ENCODE data around the gene SLC9A9. TPM values are rescaled to one million over a fixed set of nuclear protein-coding genes. Genes with fewer than 3 reads are reported as not detected.
A peak's percentile ranks its signal among the peaks of the same experiment; 100 is the strongest.

Gene SLC9A9
- total and polyA plus RNA-seq, 2 donors = 20.5 to 21.2 TPM

- H3K9me3 ChIP-seq (ENCODE audit: control insufficient read depth in 2 of 2, insufficient read depth in 1 of 2, low read length in 1 of 2) = no peaks in the 10 kb centered on the region
- 98% methylated on average over 18 of the region's 18 CpGs for WGBS
- no peak overlapping the region for H3K27ac ChIP-seq (ENCODE audit: low read depth in 1 of 2, low read length in 1 of 2)
- H3K4me1 ChIP-seq (ENCODE audit: control insufficient read depth in 2 of 2, insufficient read depth in 2 of 2, low read length in 2 of 2) = no peaks in the 10 kb centered on the region
- H3K4me3 ChIP-seq (ENCODE audit: low read length in 2 of 2) = no peak overlapping the region
- DNase-seq (ENCODE audit: low read depth in 6 of 9, low spot score in 9 of 9) = no peak
- no peaks in the 10 kb centered on the region for H3K27me3 ChIP-seq (ENCODE audit: control insufficient read depth in 2 of 2, insufficient read depth in 1 of 2, low read length in 1 of 2)
- H3K36me3 ChIP-seq (ENCODE audit: control insufficient read depth in 2 of 2, insufficient read depth in 2 of 2, low read length in 1 of 2) = no peaks in the 10 kb centered on the region
These were observed 251.2 kb downstream of the SLC9A9 start for GRCh38 chr3:143596957-143597642.

DNA sequence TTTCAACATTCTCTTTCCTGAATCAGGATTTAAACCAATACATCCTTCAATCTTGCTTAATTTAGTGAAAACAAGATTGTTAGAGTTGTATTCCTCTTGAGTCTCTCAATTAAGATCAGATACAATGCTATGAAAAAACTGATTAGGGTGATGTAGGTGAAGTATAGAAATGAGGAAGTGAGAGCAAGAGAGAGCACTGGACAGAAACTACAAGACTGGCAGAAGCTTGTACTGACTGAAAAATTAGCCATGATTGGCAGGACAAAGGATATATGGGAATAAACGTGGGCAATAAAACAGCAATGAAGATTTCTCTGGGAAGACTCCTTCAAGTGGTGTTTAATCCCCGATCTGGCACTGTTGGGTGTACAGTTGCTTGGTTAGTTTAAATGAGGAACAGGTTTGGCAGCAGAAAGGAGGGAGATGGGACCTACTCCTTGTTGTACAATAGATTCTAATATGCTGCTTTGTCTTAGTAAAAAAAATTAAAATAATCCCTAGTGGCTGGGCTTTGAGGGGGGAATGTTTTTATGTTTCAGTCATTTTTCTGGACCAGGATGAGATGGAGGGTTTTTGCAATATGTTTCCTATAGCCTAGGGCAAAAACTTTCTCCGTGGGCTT, 252.7 kb downstream of the SLC9A9 start:
- Histone ChIP-seq H3K27me3 (ENCODE audit: control insufficient read depth in 2 of 2, insufficient read depth in 1 of 2, low read length in 1 of 2) (no peaks in the 10 kb centered on the region), H3K4me1 (ENCODE audit: control insufficient read depth in 2 of 2, insufficient read depth in 2 of 2, low read length in 2 of 2) (no peaks in the 10 kb centered on the region), H3K9me3 (ENCODE audit: control insufficient read depth in 2 of 2, insufficient read depth in 1 of 2, low read length in 1 of 2) (no peaks in the 10 kb centered on the region), H3K36me3 (ENCODE audit: control insufficient read depth in 2 of 2, insufficient read depth in 2 of 2, low read length in 1 of 2) (no peaks in the 10 kb centered on the region), H3K27ac (ENCODE audit: low read depth in 1 of 2, low read length in 1 of 2) (no peak overlapping the region), H3K4me3 (ENCODE audit: low read length in 2 of 2) (no peak overlapping the region)
- DNase-seq (ENCODE audit: low read depth in 6 of 9, low spot score in 9 of 9) = no peak
- WGBS = 64% methylated on average over 3 of the region's 3 CpGs

DNA sequence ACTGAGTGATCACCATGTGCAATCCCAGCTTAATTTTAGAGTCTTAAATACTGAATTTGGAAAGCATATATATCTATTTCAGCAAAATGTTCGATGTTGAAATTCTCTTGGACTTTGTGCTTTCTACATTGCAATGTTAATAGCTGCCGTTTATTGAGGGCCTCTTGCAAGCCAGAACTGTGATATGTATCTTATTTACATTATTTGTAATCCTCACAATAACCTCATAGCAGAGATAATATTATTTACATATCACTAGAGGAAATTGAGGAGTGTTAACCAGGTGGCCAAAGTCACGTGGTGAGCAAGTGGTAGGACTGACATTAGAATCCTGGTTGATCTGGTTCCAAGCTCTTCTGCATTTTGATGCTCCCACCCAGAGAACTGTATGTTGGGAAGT, 254.1 kb downstream of the SLC9A9 start:
- no peaks in the 10 kb centered on the region for H3K9me3 ChIP-seq (ENCODE audit: control insufficient read depth in 2 of 2, insufficient read depth in 1 of 2, low read length in 1 of 2)
- WGBS = 98% methylated on average over 3 of the region's 3 CpGs

DNA sequence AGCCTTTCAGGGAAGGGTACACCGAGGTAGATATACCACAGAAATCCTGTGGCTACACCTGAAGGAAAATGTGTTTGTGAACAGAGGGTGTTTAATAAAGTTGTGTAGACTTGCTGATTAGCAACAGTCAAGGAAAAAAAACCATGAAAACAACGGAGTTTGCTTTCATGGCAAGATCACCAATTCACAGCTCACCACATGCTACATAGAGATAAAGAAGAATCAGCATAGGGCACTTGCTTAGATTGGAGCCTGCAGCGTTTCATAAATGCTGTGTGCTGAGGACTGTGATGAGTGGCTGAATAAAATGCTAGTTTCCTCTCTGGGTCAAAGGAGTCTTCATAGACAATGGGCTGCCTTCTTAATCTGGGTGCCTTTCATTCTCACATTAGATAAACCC, 257.6 kb downstream of the SLC9A9 start:
- Histone ChIP-seq H3K4me1 (ENCODE audit: control insufficient read depth in 2 of 2, insufficient read depth in 2 of 2, low read length in 2 of 2) (peaks cover 0 to 16% of the 10 kb centered on the region in 2 donors), H3K9me3 (ENCODE audit: control insufficient read depth in 2 of 2, insufficient read depth in 1 of 2, low read length in 1 of 2) (no peaks in the 10 kb centered on the region), H3K27me3 (ENCODE audit: control insufficient read depth in 2 of 2, insufficient read depth in 1 of 2, low read length in 1 of 2) (no peaks in the 10 kb centered on the region), H3K27ac (ENCODE audit: low read depth in 1 of 2, low read length in 1 of 2) (no peak overlapping the region), H3K4me3 (ENCODE audit: low read length in 2 of 2) (no peak overlapping the region), H3K36me3 (ENCODE audit: control insufficient read depth in 2 of 2, insufficient read depth in 2 of 2, low read length in 1 of 2) (no peaks in the 10 kb centered on the region)
- 96% methylated on average over 3 of the region's 3 CpGs for WGBS
- DNase-seq (ENCODE audit: low read depth in 6 of 9, low spot score in 9 of 9) = no peak

More for the DNA sequence above, 254.1 kb downstream of the SLC9A9 start:
- H3K4me1 ChIP-seq (ENCODE audit: control insufficient read depth in 2 of 2, insufficient read depth in 2 of 2, low read length in 2 of 2) = no peaks in the 10 kb centered on the region
- DNase-seq (ENCODE audit: low read depth in 6 of 9, low spot score in 9 of 9) = no peak
- H3K27ac ChIP-seq (ENCODE audit: low read depth in 1 of 2, low read length in 1 of 2) = no peak overlapping the region
- H3K4me3 ChIP-seq (ENCODE audit: low read length in 2 of 2) = no peak overlapping the region
- no peaks in the 10 kb centered on the region for H3K27me3 ChIP-seq (ENCODE audit: control insufficient read depth in 2 of 2, insufficient read depth in 1 of 2, low read length in 1 of 2)
- H3K36me3 ChIP-seq (ENCODE audit: control insufficient read depth in 2 of 2, insufficient read depth in 2 of 2, low read length in 1 of 2) = no peaks in the 10 kb centered on the region

DNA sequence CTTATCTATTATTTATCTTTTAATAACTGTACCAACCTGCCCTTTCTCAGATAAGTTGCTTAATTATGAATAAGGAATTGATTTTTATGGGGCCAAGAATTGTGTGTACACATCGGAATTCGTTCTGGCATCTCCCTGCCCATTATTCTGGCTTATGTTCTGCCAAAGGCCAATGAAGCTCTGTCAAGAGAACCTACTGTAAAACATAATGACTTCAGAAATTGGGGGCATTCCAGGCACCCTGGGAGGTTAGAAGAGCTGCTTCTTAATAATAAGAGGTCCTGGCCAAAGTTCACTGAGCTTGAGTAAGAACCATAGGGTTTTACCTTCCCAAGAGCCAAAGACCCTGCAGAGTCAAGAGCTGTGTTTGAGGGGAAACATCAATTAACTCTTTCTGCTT, 261.7 kb downstream of the SLC9A9 start:
- Histone ChIP-seq H3K4me1 (ENCODE audit: control insufficient read depth in 2 of 2, insufficient read depth in 2 of 2, low read length in 2 of 2) (peaks cover 0 to 21% of the 10 kb centered on the region in 2 donors), H3K4me3 (ENCODE audit: low read length in 2 of 2) (no peak overlapping the region), H3K36me3 (ENCODE audit: control insufficient read depth in 2 of 2, insufficient read depth in 2 of 2, low read length in 1 of 2) (no peaks in the 10 kb centered on the region), H3K9me3 (ENCODE audit: control insufficient read depth in 2 of 2, insufficient read depth in 1 of 2, low read length in 1 of 2) (peaks cover 0 to 3% of the 10 kb centered on the region in 2 donors), H3K27me3 (ENCODE audit: control insufficient read depth in 2 of 2, insufficient read depth in 1 of 2, low read length in 1 of 2) (no peaks in the 10 kb centered on the region), H3K27ac (ENCODE audit: low read depth in 1 of 2, low read length in 1 of 2) (no peak overlapping the region)
- WGBS = 99% methylated on average over 2 of the region's 2 CpGs
- DNase-seq (ENCODE audit: low read depth in 6 of 9, low spot score in 9 of 9) = no peak

DNA sequence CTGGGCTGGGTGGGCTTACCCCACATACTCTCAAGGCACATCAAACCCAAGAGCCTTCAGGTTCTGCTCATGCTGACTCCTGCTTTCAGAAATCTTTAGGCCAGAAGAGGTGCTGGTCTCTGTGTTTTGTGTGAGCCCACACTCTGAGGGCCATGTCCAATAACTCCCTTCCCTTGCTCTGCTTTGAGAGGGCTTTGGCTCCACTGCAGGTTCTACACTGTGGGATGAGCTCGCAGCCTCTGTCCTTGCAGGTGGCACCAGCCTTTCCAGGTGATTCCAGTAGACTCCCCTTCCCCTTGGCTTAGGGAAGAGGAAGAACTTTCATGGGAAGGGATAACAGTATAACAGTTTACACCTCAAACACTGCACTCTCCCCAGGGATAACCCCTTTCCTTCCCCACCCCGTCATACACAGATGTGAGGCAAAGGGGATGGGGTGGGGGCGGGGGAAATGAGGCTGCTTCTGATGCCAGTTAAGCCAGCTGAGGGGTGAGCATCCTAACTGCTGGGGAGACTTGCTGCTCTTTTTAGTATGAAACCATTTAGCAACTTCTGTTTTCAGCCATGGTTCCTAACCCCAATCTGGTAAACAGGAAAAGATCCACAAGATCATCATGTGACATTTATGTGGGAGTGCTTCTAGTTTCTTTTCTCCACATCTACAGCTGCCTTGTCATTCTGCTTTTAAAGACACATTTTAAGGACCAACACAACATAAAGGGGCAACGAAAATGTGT, 262.4 kb downstream of the SLC9A9 start:
- Histone ChIP-seq H3K4me1 (ENCODE audit: control insufficient read depth in 2 of 2, insufficient read depth in 2 of 2, low read length in 2 of 2) (peaks cover 0 to 21% of the 10 kb centered on the region in 2 donors), H3K27ac (ENCODE audit: low read depth in 1 of 2, low read length in 1 of 2) (peak overlapping the region in 1 of 2 donors; percentile 53), H3K36me3 (ENCODE audit: control insufficient read depth in 2 of 2, insufficient read depth in 2 of 2, low read length in 1 of 2) (no peaks in the 10 kb centered on the region), H3K9me3 (ENCODE audit: control insufficient read depth in 2 of 2, insufficient read depth in 1 of 2, low read length in 1 of 2) (peaks cover 0 to 3% of the 10 kb centered on the region in 2 donors), H3K4me3 (ENCODE audit: low read length in 2 of 2) (no peak overlapping the region), H3K27me3 (ENCODE audit: control insufficient read depth in 2 of 2, insufficient read depth in 1 of 2, low read length in 1 of 2) (no peaks in the 10 kb centered on the region)
- 70% methylated on average over 4 of the region's 4 CpGs for WGBS
- peak in 6 of 9 donors; percentile 6 to 41 (median 12) for DNase-seq (ENCODE audit: low read depth in 6 of 9, low spot score in 9 of 9)

DNA sequence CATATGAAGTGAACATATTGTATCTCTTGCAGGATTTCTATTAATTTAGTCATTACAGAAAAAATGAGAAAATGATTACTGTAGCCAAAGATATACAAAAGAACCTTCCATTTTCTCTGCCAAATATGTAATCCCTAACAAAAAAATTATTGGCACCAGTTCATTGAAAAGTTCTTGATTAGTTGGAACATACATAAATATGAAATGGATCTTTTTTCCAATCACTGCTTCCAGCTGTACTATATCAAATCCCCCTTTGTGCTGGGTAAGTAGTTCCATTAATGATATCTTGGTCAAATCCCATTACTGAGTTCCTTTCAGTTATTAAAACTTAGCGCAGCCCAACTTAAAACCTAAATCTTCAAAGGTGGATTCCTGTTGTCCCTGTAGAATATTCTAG, 263.8 kb downstream of the SLC9A9 start:
- Histone ChIP-seq H3K9me3 (ENCODE audit: control insufficient read depth in 2 of 2, insufficient read depth in 1 of 2, low read length in 1 of 2) (peaks cover 0 to 3% of the 10 kb centered on the region in 2 donors), H3K27ac (ENCODE audit: low read depth in 1 of 2, low read length in 1 of 2) (no peak overlapping the region), H3K36me3 (ENCODE audit: control insufficient read depth in 2 of 2, insufficient read depth in 2 of 2, low read length in 1 of 2) (no peaks in the 10 kb centered on the region), H3K4me3 (ENCODE audit: low read length in 2 of 2) (no peak overlapping the region), H3K4me1 (ENCODE audit: control insufficient read depth in 2 of 2, insufficient read depth in 2 of 2, low read length in 2 of 2) (peaks cover 0 to 21% of the 10 kb centered on the region in 2 donors), H3K27me3 (ENCODE audit: control insufficient read depth in 2 of 2, insufficient read depth in 1 of 2, low read length in 1 of 2) (no peaks in the 10 kb centered on the region)
- 100% methylated on average over 1 of the region's 1 CpG for WGBS
- no peak for DNase-seq (ENCODE audit: low read depth in 6 of 9, low spot score in 9 of 9)

- H3K4me1 ChIP-seq (ENCODE audit: control insufficient read depth in 2 of 2, insufficient read depth in 2 of 2, low read length in 2 of 2) = peaks cover 0 to 17% of the 10 kb centered on the region in 2 donors
- peaks cover 0 to 3% of the 10 kb centered on the region in 2 donors for H3K9me3 ChIP-seq (ENCODE audit: control insufficient read depth in 2 of 2, insufficient read depth in 1 of 2, low read length in 1 of 2)
- no peak for DNase-seq (ENCODE audit: low read depth in 6 of 9, low spot score in 9 of 9)
- H3K36me3 ChIP-seq (ENCODE audit: control insufficient read depth in 2 of 2, insufficient read depth in 2 of 2, low read length in 1 of 2) = no peaks in the 10 kb centered on the region
- no peaks in the 10 kb centered on the region for H3K27me3 ChIP-seq (ENCODE audit: control insufficient read depth in 2 of 2, insufficient read depth in 1 of 2, low read length in 1 of 2)
- H3K4me3 ChIP-seq (ENCODE audit: low read length in 2 of 2) = no peak overlapping the region
- WGBS = 96% methylated on average over 6 of the region's 6 CpGs
- no peak overlapping the region for H3K27ac ChIP-seq (ENCODE audit: low read depth in 1 of 2, low read length in 1 of 2)
These were observed 266.1 kb downstream of the SLC9A9 start for GRCh38 chr3:143581972-143582722.
